GM12872 (cell line): Measurements from ENCODE around the gene ANKRD13B.

ENCODE experiments used
- TF ChIP-seq, protein P1 (sequence below): IDR thresholded peaks from 3 replicates; pipeline ENCODE4 v1.5.1; 2011; ENCODE audit warnings: low read depth, mild to moderate bottlenecking, low read length, moderate library complexity; ENCODE audit not compliant: insufficient read depth

The ANKRD13B gene

DNA sequence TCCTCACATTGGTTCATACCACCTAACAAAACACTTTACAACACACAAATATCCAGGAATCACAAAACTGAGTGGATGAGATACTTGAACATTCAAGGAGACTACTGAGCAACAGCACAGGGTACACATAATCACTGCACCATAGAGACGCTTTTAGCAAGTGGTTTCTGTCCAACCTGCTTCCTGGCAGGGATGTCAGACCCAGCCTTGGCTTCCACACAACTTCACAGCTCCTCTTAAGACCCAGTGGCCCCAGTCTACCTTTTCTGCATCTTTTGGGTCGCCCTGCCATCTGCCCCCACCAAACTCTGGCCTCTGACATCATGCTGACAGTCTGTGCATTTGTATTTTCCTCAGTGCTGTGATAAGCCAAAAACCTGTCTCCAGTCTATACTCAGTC is 35.7 kb downstream of the ANKRD13B start:
- TF ChIP-seq, protein P1, sequence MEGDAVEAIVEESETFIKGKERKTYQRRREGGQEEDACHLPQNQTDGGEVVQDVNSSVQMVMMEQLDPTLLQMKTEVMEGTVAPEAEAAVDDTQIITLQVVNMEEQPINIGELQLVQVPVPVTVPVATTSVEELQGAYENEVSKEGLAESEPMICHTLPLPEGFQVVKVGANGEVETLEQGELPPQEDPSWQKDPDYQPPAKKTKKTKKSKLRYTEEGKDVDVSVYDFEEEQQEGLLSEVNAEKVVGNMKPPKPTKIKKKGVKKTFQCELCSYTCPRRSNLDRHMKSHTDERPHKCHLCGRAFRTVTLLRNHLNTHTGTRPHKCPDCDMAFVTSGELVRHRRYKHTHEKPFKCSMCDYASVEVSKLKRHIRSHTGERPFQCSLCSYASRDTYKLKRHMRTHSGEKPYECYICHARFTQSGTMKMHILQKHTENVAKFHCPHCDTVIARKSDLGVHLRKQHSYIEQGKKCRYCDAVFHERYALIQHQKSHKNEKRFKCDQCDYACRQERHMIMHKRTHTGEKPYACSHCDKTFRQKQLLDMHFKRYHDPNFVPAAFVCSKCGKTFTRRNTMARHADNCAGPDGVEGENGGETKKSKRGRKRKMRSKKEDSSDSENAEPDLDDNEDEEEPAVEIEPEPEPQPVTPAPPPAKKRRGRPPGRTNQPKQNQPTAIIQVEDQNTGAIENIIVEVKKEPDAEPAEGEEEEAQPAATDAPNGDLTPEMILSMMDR: no peak

DNA sequence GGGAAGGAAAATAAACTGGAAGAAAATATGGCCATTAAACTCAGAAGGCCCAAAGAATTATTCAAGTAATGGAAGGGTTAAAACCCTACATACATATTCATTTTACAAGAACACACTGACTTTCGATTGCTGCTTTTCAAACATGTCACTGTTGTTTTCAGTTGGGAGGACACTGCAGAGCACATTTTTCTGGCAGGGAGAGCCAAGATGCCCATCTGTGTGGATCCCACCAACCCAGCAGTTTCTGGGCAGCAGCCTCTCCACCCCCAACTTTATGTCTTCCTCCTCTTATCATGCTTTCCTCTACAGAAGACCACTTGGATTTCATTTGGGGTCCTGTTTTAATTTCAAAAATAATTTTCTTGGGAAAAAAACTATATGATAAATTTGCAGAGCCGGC is 36.9 kb downstream of the ANKRD13B start:
- TF ChIP-seq, protein P1: no peak

DNA sequence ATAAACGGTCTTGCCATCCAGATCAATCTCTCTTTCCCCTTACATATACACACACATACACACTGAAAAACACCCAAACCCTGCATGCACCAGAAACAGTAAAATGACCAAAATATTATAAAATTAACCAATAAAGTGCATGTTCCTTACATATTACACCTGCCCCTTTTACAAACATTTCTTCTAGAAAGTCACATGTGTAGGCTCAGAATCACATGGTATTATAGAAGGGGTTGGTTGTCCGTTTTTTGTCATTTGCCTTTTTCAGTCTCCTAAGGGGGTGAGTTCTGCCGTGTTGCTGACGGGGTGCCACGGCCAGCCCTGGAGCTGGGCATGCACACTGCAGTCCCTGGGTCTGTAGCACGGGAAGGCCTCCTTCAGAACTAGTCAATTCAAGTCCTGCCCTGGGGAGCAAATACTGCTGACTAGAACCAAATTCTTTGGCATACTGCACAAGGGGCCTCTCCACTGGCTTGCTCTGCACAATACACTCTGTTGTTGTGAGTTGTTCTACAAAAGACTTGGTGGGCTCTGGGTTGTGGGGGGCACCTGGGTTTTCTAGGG is 37.8 kb downstream of the ANKRD13B start:
- TF ChIP-seq, protein P1: no peak

DNA sequence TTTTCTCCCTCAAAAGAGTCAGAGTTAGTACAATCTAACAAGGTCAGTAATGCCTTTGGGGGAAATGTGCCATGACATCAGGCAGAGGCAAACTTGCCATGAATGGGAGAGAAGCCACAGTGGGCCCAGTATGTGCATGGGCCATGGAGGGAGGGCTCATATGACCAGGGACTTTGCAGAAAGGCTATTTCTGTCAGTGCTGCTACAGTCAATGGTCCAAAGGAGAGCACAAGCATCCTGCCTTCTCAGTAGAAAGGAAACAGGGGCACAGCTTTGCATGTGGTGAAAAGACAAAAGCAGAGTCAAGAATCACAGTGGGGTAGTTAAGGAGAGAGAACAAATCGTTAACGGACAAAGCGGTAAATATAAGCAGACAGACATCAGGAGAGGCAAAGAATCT is 41.0 kb downstream of the ANKRD13B start:
- TF ChIP-seq, protein P1: no peak

DNA sequence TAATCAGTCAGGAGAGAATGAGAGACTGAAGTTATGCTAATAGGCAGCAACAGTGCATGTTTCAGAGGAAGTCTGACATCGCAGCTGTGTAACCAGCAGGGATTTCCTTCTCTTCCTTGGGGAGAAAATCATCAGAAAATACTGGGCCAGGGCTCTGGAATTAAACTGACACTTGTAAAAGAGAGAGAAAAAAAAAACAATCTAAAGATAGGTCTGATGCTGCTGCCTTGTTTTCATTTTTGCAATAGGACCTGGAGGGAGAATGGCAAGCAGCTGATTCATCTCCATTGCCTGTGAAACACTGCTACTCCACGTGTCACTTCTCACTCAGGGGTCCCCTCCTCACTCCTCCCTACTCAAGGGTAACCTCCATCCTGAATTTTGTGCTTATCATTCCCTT is 47.5 kb downstream of the ANKRD13B start:
- TF ChIP-seq, protein P1: no peak

DNA sequence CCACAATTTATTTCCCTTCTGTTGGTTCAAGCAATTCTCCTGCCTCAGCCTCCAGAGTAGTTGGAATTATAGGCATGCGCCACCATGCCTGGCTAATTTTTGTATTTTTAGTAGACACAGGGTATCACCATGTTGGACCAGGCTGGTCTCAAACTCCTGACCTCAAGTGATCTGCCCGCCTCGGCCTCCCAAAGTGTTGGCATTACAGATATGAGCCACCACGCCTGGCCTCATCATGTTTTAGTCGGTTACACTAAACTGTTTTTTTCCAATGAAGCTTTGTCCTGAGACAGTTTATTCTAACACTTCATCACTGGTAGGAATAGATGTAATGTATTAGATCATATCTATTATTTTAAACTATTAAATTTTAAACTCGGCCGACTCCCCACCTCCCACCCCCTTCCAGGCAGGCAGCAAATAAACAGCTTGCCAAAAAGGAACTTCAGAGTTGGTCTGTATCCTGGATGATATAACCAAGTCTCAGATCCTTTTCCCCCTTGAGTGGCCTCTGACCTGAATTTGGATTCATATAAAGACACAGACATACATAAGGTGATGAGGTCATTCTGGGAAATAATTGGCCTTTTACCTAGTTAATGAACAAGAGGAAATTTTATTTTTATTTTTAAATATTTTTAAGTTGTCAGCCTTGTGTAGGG is 48.2 kb downstream of the ANKRD13B start:
- TF ChIP-seq, protein P1: no peak

DNA sequence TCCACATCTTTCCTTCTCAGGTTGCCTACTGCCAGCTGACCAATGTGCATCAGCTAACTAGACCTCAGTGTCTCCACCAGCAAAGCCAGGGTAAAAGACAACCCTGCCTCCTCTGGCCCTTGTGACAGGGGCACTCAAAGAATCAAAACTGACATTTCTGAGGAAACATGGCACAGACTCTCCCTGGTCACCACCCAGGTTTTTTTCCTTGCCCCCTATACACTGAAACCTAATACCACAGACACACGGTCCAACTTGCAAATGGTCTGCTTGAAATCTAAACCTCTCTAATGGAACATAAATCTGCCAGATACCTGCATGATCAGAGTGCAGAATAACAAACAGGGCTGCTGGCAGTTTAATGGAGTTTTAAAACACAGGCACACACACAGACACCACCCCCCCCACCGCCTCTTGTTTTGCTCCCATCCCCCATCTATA is 49.3 kb downstream of the ANKRD13B start:
- TF ChIP-seq, protein P1: no peak
